NT2/D1 (cell line): ENCODE measurements around the gene RNU6-9.

Experiments
- SUZ12 ChIP-seq: IDR thresholded peaks from 2 replicates; pipeline ENCODE4 v1.6.1; 2011; ENCODE audit not compliant: insufficient read length, insufficient read depth; ENCODE audit errors: extremely low read depth
- YY1 ChIP-seq: IDR thresholded peaks from 2 replicates; pipeline ENCODE4 v1.6.1; 2011; ENCODE audit not compliant: insufficient read length, insufficient read depth
- ZNF274 ChIP-seq: IDR thresholded peaks from 2 replicates; pipeline ENCODE4 v1.6.1; 2011; ENCODE audit warnings: mild to moderate bottlenecking, low read depth, low read length

GRCh38 chr19:855566-856120 lies 37.6 kb upstream of the RNU6-9 start:
- TF ChIP-seq YY1: no peak
- no peak for TF ChIP-seq ZNF274
- TF ChIP-seq SUZ12: no peak
